HUES6 (cell line): Measurements from ENCODE around the gene LAPTM5.
"Not testable (repeated sequence)": the region's sequence is repeated elsewhere in the genome, so short reads cannot be mapped to it uniquely, and the experiment has no call there.

Source experiments
- H3K27ac ChIP-seq: 2 replicates; pipeline ENCODE4 v1.7.0; 2013; ENCODE audit warnings: low read depth, mild to moderate bottlenecking, low read length, inconsistent platforms
- H3K27me3 ChIP-seq: 2 replicates; pipeline ENCODE4 v1.6.1; 2013; ENCODE audit warnings: low read length; ENCODE audit not compliant: control insufficient read depth, insufficient read depth
- H3K36me3 ChIP-seq: 2 replicates; pipeline ENCODE4 v1.6.1; 2013; ENCODE audit warnings: low read length; ENCODE audit not compliant: control insufficient read depth, insufficient read depth
- H3K4me1 ChIP-seq: 2 replicates; pipeline ENCODE4 v1.6.1; 2013; ENCODE audit warnings: low read length; ENCODE audit not compliant: control insufficient read depth, insufficient read depth
- H3K4me3 ChIP-seq: 2 replicates; pipeline ENCODE4 v1.5.1; 2013; ENCODE audit warnings: low read depth, low read length
- H3K9ac ChIP-seq: one replicate; pipeline ENCODE4 v1.6.1; 2013; ENCODE audit warnings: mild to moderate bottlenecking, low read length
- H3K9me3 ChIP-seq: 2 replicates; pipeline ENCODE4 v1.6.1; 2013; ENCODE audit warnings: low read depth, low read length; ENCODE audit not compliant: control insufficient read depth, insufficient read depth

The LAPTM5 gene

DNA sequence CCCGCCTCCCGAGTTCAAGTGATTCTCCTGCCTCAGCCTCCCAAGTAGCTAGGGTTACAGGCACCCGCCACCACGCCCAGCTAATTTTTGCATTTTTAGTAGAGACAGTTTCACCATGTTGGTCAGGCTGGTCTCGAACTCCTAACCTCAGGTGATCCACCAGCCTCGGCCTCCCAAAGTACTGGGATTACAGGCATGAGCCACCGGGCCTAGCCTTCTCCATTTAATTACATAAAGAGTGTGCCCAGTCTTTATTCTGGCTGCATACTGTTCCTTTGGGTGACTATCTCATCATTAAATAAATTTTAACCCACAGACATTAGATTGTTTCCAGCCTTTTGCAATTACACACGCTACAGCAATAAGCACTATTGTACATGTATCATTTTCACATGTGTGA, 9.4 kb upstream of the LAPTM5 start:
- not testable (repeated sequence) for H3K27me3 ChIP-seq, H3K9me3 ChIP-seq, H3K9ac ChIP-seq, H3K36me3 ChIP-seq, H3K4me3 ChIP-seq, H3K27ac ChIP-seq
- peaks cover 15% of the 10 kb centered on the region; the same call in 1 of the 2 replicates for H3K4me1 ChIP-seq

DNA sequence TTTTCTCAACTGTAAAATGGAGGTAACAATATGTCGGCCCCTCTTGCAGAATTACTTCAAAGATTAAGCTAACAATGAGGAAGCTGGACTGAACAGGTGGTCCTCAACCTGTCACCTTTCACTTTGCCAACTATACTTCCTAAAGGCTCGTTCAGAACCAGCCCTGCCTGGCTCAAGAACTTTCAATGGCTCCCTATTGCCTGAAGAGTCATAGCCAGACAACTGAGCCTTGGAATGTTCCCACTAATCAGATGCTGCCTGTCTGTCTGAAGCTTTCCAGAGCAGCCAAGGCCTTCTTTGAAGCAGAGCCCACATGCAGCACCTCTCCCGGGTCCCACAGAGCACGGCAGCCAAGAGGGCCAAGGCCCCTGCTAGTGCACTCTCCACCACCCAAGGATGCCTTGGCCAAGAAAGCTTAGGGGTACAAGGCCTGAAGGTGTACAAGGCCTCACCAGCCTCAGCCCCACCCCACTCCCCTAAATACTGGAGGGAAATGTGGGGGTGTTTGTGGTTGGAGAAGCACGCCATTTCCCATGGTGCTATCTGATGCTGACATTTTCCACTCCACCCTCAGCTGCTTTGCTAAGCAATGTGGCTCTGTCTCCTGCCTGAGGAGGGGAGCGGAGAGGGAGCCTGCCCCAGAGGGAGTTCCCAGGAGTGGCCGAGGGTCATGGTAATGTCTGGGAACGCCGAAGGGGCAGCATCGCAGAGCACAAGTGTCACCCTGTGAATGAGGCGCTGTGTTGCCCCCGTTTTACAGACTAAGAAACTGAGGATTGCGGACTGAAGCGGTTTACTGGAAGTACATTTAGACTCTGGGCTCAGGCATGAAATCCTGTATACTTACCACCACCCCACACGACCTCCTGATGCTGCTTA, 8.2 kb upstream of the LAPTM5 start:
- Histone ChIP-seq H3K36me3 (no peaks in the 10 kb centered on the region), H3K4me1 (peaks cover 27% of the 10 kb centered on the region; the same call in 1 of the 2 replicates), H3K4me3 (no peak overlapping the region), H3K9ac (no peak overlapping the region), H3K9me3 (0 out of 2 replicates have a peak, but pooled peaks cover under 1% of the 10 kb centered on the region), H3K27ac (no peak overlapping the region), H3K27me3 (no peaks in the 10 kb centered on the region)

DNA sequence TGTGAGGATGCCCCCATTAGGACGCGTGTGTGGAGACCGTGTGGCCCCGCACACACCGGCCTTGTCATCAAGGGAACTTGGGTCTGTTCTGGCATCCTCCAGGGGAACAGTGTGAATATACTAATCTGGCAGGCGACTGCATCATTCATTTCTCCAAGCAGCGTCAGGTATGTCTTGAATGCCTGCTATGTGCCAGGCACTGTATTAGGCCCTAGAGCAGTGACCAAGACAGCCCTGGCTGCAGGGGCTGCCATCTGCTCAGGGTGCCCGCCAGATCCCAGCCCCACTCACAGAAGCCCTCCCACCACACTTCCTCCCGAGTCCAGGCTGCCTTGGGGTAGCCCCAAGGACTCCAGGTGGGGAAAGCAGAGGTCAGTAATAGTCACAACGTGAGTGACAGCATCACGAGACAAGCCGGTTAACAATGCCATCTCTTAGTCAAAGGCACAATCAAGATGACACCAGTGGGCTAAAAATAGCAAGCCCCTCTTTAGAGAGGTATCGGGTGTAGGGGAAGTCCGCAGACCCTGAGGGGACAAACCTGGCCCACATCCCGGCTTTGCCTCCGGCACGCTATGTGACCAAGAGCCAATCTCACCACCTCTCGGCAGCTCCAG, 7.5 kb upstream of the LAPTM5 start:
- Histone ChIP-seq H3K36me3 (no peaks in the 10 kb centered on the region), H3K4me3 (no peak overlapping the region), H3K9me3 (peaks cover 6% of the 10 kb centered on the region), H3K27me3 (no peaks in the 10 kb centered on the region), H3K27ac (no peak overlapping the region), H3K4me1 (peaks cover 32% of the 10 kb centered on the region; the same call in 1 of the 2 replicates), H3K9ac (no peak overlapping the region)

DNA sequence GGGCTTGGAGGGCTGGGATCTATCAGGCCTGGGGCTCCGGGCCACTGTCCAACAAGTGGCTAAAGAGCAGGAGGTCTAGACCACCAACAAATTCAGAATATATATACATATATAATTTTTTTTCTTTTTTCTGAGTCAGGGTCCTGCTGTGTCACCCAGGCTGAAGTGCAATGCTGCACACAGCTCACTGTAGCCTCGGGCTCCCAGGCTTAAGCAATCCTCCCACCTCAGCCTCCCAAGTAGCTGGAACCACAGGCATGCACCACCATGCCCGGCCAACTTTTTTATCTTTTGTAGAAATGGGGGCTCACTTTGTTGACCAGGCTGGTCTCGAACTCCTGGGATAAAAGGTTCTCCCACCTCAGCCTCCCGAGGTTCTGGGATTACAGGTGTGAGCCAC, 6.8 kb upstream of the LAPTM5 start:
- Histone ChIP-seq H3K27me3 (no peaks in the 10 kb centered on the region), H3K36me3 (no peaks in the 10 kb centered on the region), H3K4me3 (no peak overlapping the region), H3K9me3 (peaks cover 6% of the 10 kb centered on the region), H3K27ac (no peak overlapping the region), H3K4me1 (peaks cover 37% of the 10 kb centered on the region), H3K9ac (no peak overlapping the region)

DNA sequence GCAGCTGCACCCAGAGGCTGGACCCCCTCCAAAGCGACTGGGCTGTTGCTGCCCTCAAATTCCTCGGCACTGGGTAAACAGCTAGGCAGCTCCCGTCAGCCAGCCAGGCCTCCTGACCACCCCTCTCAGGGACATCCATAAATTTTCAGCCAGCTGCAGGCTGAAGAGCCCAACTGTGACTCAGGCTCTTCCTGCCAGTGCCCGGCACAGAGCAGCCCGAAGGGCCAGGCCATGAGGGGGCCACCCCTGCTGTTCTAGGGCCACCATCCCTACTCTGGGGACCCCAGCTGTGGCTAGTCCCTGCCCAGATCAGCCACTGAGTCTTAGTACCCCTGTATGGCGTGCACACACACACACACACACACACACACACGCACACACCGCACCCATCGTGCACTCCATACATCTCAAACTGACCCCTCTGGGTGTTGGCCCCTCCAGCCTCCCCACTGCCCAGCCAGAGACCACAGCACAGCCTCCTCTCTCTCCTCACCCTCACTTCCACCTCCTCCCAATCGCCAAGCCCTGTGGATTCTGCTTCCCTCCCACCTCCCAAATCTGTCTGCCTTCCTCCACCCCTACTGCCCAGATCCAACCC, 6.2 kb upstream of the LAPTM5 start:
- Histone ChIP-seq H3K4me1 (peaks cover 37% of the 10 kb centered on the region), H3K4me3 (no peak overlapping the region), H3K36me3 (no peaks in the 10 kb centered on the region), H3K27me3 (no peaks in the 10 kb centered on the region), H3K27ac (no peak overlapping the region), H3K9me3 (peaks cover 6% of the 10 kb centered on the region), H3K9ac (no peak overlapping the region)

DNA sequence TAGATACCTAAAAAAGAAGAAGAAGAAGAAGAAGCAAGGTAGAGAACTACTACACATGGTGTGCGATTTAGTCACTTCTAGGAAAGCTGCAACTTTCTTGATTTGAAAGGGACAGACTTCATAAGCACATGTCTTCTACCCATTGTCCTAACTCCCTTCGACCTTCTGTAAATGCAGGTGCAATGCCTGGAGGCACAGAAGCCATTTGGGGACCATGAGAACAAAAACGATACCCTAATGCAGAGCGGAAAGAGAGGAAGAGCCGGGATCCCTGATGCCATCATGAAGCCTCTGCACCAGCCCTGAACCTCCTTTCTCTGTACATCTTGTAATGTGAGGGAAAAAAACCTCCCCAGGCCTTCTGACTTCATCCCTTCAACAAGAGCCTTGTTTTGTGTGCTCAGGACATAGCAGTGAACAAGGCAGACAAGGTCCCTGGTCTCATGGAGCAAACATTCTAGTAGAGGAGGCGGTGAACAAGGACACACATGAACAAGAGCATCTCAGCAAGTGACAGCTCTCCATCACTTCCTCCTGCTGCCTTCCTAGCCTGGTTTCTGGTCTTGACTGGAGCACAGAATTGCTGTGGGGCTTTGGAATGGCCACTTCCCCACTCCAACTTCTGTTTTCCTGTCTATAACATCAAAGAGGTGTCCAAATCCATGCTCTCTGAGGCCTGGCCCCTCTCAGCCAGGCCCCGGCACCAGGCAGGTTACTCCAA, 5.5 kb upstream of the LAPTM5 start:
- Histone ChIP-seq H3K27ac (no peak overlapping the region), H3K9ac (no peak overlapping the region), H3K9me3 (peaks cover 6% of the 10 kb centered on the region), H3K36me3 (no peaks in the 10 kb centered on the region), H3K4me3 (no peak overlapping the region), H3K4me1 (peaks cover 37% of the 10 kb centered on the region), H3K27me3 (no peaks in the 10 kb centered on the region)

DNA sequence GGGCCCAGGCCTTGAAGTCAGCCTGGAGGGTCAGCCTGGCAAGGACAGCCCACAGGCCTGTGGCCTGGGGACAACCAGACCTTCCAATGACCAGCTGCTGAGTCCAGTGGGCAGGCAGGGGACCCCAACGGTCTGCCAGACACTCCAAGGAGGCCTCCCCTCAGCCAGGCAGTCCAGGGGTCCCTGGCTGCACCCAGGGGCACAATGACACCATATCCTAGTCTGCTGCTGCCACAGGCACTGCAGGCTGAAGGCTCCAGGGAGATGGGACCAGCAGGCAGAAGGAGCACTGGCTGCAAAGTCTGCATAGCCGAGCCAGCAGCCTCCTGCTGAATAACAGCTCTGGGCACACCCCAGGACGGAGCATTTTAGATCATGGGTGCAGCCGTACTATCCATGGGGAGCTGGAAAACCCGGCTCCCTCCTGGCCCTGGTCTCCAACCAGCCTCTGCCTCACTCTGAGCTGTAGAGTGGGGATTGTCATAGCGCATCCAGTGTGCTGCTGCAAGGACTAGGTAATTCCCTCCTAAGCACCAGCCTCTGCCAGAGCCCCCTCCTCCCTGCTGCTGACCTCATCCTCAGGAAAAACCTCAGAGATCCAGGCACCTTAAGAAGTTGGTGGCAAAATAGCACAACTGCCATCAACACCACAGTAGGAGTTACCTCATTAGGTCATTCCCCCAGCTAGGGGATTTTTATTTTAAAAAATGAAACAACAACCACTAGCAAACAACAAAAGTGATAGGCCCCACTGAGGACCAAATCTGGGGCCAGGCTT, 4.8 kb upstream of the LAPTM5 start:
- Histone ChIP-seq H3K4me3 (no peak overlapping the region), H3K4me1 (peaks cover 37% of the 10 kb centered on the region), H3K27ac (no peak overlapping the region), H3K9me3 (peaks cover 6% of the 10 kb centered on the region), H3K27me3 (no peaks in the 10 kb centered on the region), H3K36me3 (no peaks in the 10 kb centered on the region), H3K9ac (no peak overlapping the region)

DNA sequence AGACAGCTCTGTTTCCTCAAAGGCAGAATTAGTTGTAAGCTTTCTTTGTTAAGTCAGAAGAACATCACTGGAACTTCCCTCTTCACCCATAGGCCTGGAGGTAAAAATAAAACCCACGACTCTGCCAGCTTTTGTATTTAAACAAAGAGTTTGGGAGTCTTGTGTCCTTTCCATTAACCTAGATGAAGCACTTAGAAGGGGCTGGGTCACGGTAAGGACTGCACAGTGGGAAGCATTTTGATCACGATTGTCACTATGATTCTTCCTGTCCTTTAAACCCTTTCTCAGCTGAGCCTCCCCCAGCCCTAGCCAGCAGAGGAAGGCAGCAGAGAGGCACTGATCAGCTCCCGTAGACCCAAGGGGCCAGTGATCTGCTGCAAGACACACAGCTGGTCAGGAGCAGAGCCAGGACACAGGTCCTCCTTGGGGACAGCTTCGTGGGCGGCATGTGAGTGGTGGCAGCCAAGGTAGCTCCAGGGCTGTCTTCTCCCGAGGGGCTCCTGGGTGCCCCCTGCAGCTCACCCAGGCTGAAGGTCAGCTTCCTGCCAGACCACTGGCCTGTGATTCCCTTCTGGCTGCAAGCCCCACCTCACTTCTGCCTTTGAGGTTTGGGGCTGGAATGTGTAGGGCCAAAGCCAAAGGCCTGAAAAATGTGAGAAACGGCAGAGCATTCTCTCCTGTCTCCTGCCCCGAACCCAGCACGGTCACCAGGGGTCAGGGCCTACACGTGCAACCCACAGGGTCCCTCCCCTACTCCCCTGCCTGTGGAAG, 4.0 kb upstream of the LAPTM5 start:
- peaks cover 6% of the 10 kb centered on the region for H3K9me3 ChIP-seq
- no peaks in the 10 kb centered on the region for H3K36me3 ChIP-seq
- H3K27ac ChIP-seq, result no peak overlapping the region
- H3K4me3 ChIP-seq, result no peak overlapping the region
- no peaks in the 10 kb centered on the region for H3K27me3 ChIP-seq
- peaks cover 43% of the 10 kb centered on the region for H3K4me1 ChIP-seq
- H3K9ac ChIP-seq, result no peak overlapping the region

DNA sequence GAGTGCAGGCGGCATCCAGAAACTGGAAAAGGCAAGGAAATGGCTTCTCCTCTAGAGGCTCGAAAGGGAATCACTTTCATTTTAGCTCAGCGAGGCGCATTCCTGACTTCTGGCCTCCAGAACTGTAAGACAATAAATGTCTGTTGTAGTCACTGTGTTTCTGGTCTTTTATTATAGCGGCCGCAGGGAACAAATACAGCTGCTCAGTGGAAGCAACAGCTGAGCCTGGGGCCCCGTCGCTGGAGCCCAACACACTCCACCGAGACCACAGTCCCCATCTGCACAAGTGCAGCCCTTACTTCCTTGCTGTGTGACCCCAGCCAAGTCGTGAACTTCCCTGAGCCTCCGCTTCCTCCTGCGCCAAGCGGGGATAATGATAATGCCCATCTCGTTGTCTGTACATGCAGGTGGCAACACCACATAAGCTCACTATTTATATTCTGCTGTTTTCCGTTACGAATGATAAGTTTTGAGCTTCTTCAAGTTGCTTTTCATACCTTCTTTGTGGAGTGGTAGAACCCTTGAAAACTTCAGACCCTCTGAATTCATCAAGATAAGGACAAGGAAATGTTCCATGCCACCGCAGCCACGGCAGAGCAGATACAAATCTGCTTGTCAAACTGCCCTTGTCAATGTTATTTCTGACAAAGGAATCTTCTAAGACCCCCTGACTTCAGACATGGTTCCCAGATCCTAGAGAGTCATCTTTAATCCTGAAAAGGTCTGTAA, 3.2 kb upstream of the LAPTM5 start:
- H3K4me1 ChIP-seq, result peaks cover 43% of the 10 kb centered on the region
- no peak overlapping the region for H3K4me3 ChIP-seq
- no peaks in the 10 kb centered on the region for H3K36me3 ChIP-seq
- peaks cover 6% of the 10 kb centered on the region for H3K9me3 ChIP-seq
- no peak overlapping the region for H3K9ac ChIP-seq
- H3K27me3 ChIP-seq, result no peaks in the 10 kb centered on the region
- no peak overlapping the region for H3K27ac ChIP-seq
